ENCODE data around the gene TMED10. TPM values are rescaled to one million over a fixed set of nuclear protein-coding genes. Genes with fewer than 3 reads are reported as not detected.

Gene TMED10
- polyA plus RNA-seq, 2 of the 4 experiments (the other 2 are of a cell fraction) = 290 to 354 TPM

GRCh38 chr14:75191100-75191499, 14.7 kb upstream of the TMED10 start:
- CTCF ChIA-PET = interaction anchor here (0.6 to 0.7 kb wide), 2 partner anchors 13 to 114 kb away, joined by 3 read pairs; no protein-coding TSS in a partner anchor
- Histone ChIP-seq H3K27ac (no peak overlapping the region), H3K4me2 (no peak overlapping the region), H3K4me3 (no peak overlapping the region), H3K4me1 (no peaks in the 10 kb centered on the region), H3K9me3 (no peaks in the 10 kb centered on the region)
- DNase-seq (ENCODE audit: low read depth in 1 of 2, low spot score in 1 of 2) (no peak), ATAC-seq (no peak), FAIRE-seq (no peak)
- POLR2A ChIA-PET = no interaction called here
- WGBS (ENCODE audit: missing lambda C conversion rate) = 97% methylated on average over 3 of the region's 3 CpGs
- TF ChIP-seq POLR2A (IDR thresholded peaks at IDR 0.05; ENCODE audit: low read length) = no peak
- TF ChIP-seq JUNB (IDR thresholded peaks at IDR 0.05) = no peak
- no peak for TF ChIP-seq PHF8 (IDR thresholded peaks at IDR 0.05; ENCODE audit: borderline replicate concordance, low read depth)
- no peak for TF ChIP-seq EP300 (IDR thresholded peaks at IDR 0.05)
- TF ChIP-seq ZFP36 (IDR thresholded peaks at IDR 0.05; ENCODE audit: borderline replicate concordance, partially characterized antibody) = no peak
- no peak for TF ChIP-seq CBX2 (IDR thresholded peaks at IDR 0.05; ENCODE audit: borderline replicate concordance, low read depth)
- TF ChIP-seq, protein P1, sequence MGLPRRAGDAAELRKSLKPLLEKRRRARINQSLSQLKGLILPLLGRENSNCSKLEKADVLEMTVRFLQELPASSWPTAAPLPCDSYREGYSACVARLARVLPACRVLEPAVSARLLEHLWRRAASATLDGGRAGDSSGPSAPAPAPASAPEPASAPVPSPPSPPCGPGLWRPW (IDR thresholded peaks at IDR 0.05) = no peak
- no peak for TF ChIP-seq HDAC2 (IDR thresholded peaks at IDR 0.05)
- TF ChIP-seq GATA3 (IDR thresholded peaks at IDR 0.05; ENCODE audit: borderline replicate concordance) = no peak
- TF ChIP-seq EHMT2 (IDR thresholded peaks at IDR 0.05; ENCODE audit: low read depth) = no peak
- no peak for TF ChIP-seq RNF2 (IDR thresholded peaks at IDR 0.05; ENCODE audit: borderline replicate concordance, low read depth)

GRCh38 chr14:75190023-75190422, 13.6 kb upstream of the TMED10 start:
- H3K4me1 ChIP-seq = no peaks in the 10 kb centered on the region
- no peak for TF ChIP-seq SREBF2 (IDR thresholded peaks at IDR 0.05)
- no peak for TF ChIP-seq HOXA7 (CRISPR knock-in tag; IDR thresholded peaks at IDR 0.05)
- TF ChIP-seq MYC (IDR thresholded peaks at IDR 0.05; ENCODE audit: borderline replicate concordance, low read length) = no peak
- TF ChIP-seq EP300 (IDR thresholded peaks at IDR 0.05) = no peak
- TF ChIP-seq PHF8 (IDR thresholded peaks at IDR 0.05; ENCODE audit: borderline replicate concordance, low read depth) = no peak
- TF ChIP-seq TP53 (CRISPR knock-in tag; IDR thresholded peaks at IDR 0.05) = no peak
- no peak for TF ChIP-seq NFE2L2 (conservative IDR thresholded peaks at IDR 0.05; ENCODE audit: low read length)
- no peak for TF ChIP-seq BCL3 (IDR thresholded peaks at IDR 0.05)
- no peak for TF ChIP-seq RNF2 (IDR thresholded peaks at IDR 0.05; ENCODE audit: borderline replicate concordance, low read depth)
- TF ChIP-seq POLR2A (IDR thresholded peaks at IDR 0.05; ENCODE audit: low read length) = no peak
- no peak for TF ChIP-seq JUNB (IDR thresholded peaks at IDR 0.05)
- no peak for TF ChIP-seq HOXB13 (CRISPR knock-in tag; IDR thresholded peaks at IDR 0.05; ENCODE audit: low read depth)
- TF ChIP-seq ZSCAN20 (CRISPR knock-in tag; IDR thresholded peaks at IDR 0.05) = no peak
- TF ChIP-seq RARB (CRISPR knock-in tag; IDR thresholded peaks at IDR 0.05) = no peak
- TF ChIP-seq, protein P2, sequence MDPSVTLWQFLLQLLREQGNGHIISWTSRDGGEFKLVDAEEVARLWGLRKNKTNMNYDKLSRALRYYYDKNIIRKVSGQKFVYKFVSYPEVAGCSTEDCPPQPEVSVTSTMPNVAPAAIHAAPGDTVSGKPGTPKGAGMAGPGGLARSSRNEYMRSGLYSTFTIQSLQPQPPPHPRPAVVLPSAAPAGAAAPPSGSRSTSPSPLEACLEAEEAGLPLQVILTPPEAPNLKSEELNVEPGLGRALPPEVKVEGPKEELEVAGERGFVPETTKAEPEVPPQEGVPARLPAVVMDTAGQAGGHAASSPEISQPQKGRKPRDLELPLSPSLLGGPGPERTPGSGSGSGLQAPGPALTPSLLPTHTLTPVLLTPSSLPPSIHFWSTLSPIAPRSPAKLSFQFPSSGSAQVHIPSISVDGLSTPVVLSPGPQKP (IDR thresholded peaks at IDR 0.05; ENCODE audit: low read depth, low read length) = no peak
- TF ChIP-seq ZC3H11A (IDR thresholded peaks at IDR 0.05) = no peak
- no peak for TF ChIP-seq REST (IDR thresholded peaks at IDR 0.05)
- no peak for TF ChIP-seq USF2 (IDR thresholded peaks at IDR 0.05)
- no peak overlapping the region for H3K4me2 ChIP-seq
- H3K9me3 ChIP-seq = no peaks in the 10 kb centered on the region
- POLR2A ChIA-PET = no interaction called here
- H3K4me3 ChIP-seq = no peak overlapping the region
- FAIRE-seq = no peak
- 87% methylated on average over 4 of the region's 4 CpGs for WGBS (ENCODE audit: missing lambda C conversion rate)
- H3K27ac ChIP-seq = no peak overlapping the region
- no peak for DNase-seq (ENCODE audit: low read depth in 1 of 2, low spot score in 1 of 2)
- CTCF ChIA-PET = no interaction called here
- ATAC-seq = no peak

All from A549 (cell line).